ENCODE results near the gene SLITRK6.

The SLITRK6 gene

DNA sequence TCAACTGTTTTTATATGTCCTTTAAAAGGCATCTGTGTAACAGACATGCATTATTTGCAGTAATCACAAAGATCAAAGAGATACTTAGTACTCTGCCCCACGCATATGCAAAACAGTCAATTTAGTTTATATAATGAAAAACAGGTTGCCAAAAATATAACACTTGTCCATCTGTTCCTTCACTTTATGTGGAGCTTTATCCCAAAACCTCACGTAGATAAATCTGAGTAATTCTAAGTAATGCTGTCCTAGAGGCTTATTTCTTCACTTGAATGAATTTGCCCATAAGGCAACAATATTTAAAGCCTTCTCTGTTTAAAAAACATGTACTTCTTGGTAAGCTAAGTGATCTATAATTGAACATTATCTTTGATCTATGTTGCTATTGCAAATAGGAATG, 20.3 kb upstream of the SLITRK6 start:
- no peak overlapping the region for H3K4me3 ChIP-seq (ENCODE audit: low read length)
- no peak for DNase-seq (ENCODE audit: low read depth)
- TF ChIP-seq, protein P1, sequence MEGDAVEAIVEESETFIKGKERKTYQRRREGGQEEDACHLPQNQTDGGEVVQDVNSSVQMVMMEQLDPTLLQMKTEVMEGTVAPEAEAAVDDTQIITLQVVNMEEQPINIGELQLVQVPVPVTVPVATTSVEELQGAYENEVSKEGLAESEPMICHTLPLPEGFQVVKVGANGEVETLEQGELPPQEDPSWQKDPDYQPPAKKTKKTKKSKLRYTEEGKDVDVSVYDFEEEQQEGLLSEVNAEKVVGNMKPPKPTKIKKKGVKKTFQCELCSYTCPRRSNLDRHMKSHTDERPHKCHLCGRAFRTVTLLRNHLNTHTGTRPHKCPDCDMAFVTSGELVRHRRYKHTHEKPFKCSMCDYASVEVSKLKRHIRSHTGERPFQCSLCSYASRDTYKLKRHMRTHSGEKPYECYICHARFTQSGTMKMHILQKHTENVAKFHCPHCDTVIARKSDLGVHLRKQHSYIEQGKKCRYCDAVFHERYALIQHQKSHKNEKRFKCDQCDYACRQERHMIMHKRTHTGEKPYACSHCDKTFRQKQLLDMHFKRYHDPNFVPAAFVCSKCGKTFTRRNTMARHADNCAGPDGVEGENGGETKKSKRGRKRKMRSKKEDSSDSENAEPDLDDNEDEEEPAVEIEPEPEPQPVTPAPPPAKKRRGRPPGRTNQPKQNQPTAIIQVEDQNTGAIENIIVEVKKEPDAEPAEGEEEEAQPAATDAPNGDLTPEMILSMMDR (IDR thresholded peaks at IDR 0.05; ENCODE audit: insufficient read depth, low read depth, low read length, missing control alignments), result no peak

GRCh38 chr13:85816413-85816812, 17.2 kb upstream of the SLITRK6 start:
- peak; percentile 23 for DNase-seq (ENCODE audit: low read depth)
- TF ChIP-seq, protein P1 (IDR thresholded peaks at IDR 0.05; ENCODE audit: insufficient read depth, low read depth, low read length, missing control alignments), result no peak
- no peak overlapping the region for H3K4me3 ChIP-seq (ENCODE audit: low read length)

DNA sequence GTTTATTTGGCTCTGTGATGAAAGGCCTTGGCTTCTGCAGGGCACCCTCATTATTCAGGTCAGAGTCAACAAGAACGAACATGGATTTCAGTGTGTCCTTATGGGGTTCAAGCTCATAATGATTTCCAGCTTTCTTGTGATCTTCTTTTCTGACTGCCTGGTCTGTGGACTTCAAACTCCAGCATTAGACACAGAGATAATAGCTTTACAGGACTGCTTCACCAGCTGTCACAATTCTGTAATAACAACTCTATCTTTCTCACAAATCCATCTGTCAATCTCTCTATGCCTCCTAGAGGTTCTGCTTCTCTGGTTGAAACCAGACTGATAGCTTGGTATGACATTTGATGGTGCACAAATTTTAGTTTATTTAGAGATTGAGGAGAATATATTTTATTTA, 13.1 kb upstream of the SLITRK6 start:
- no peak for DNase-seq (ENCODE audit: low read depth)
- TF ChIP-seq, protein P1 (IDR thresholded peaks at IDR 0.05; ENCODE audit: insufficient read depth, low read depth, low read length, missing control alignments), result no peak
- H3K4me3 ChIP-seq (ENCODE audit: low read length), result no peak overlapping the region

- TF ChIP-seq, protein P1 (IDR thresholded peaks at IDR 0.05; ENCODE audit: insufficient read depth, low read depth, low read length, missing control alignments), result no peak
- H3K4me3 ChIP-seq (ENCODE audit: low read length), result no peak overlapping the region
- no peak for DNase-seq (ENCODE audit: low read depth)
These were observed 9.6 kb upstream of the SLITRK6 start for GRCh38 chr13:85808811-85809210.

- DNase-seq (ENCODE audit: low read depth), result peak; percentile 72
- TF ChIP-seq, protein P1 (IDR thresholded peaks at IDR 0.05; ENCODE audit: insufficient read depth, low read depth, low read length, missing control alignments), result peak; percentile 49
- H3K4me3 ChIP-seq (ENCODE audit: low read length), result no peak overlapping the region
These were observed 7.4 kb upstream of the SLITRK6 start for GRCh38 chr13:85806553-85807175.

- TF ChIP-seq, protein P1 (IDR thresholded peaks at IDR 0.05; ENCODE audit: insufficient read depth, low read depth, low read length, missing control alignments), result no peak
- DNase-seq (ENCODE audit: low read depth), result no peak
- H3K4me3 ChIP-seq (ENCODE audit: low read length), result peak overlapping the region; percentile 53
These were observed 663 bp downstream of the SLITRK6 start for GRCh38 chr13:85798556-85798955.

- no peak for DNase-seq (ENCODE audit: low read depth)
- H3K4me3 ChIP-seq (ENCODE audit: low read length), result peak overlapping the region; percentile 53
- TF ChIP-seq, protein P1 (IDR thresholded peaks at IDR 0.05; ENCODE audit: insufficient read depth, low read depth, low read length, missing control alignments), result no peak
These were observed 1.9 kb downstream of the SLITRK6 start for GRCh38 chr13:85797311-85797710.
